ENCODE measurements around the gene MPG. TPM values are rescaled to one million over a fixed set of nuclear protein-coding genes. Genes with fewer than 3 reads are reported as not detected.

The MPG gene
- polyA plus RNA-seq, 2 of the 4 experiments (the other 2 are of a cell fraction): 25.5 to 54.3 TPM

- TF ChIP-seq KDM1A (IDR thresholded peaks at IDR 0.05; ENCODE audit: low read depth) (no peak), NFE2L2 (conservative IDR thresholded peaks at IDR 0.05; ENCODE audit: low read length) (no peak), RARB (CRISPR knock-in tag; IDR thresholded peaks at IDR 0.05) (no peak), KDM5A (IDR thresholded peaks at IDR 0.05) (no peak), BHLHE40 (IDR thresholded peaks at IDR 0.05; ENCODE audit: low read depth, low read length) (no peak), PHF8 (IDR thresholded peaks at IDR 0.05; ENCODE audit: borderline replicate concordance, low read depth) (no peak)
- ChIA-PET POLR2A (no interaction called here), CTCF (no interaction called here)
- Histone ChIP-seq H3K27ac (no peak overlapping the region), H3K9me3 (no peaks in the 10 kb centered on the region), H3K4me2 (no peak overlapping the region), H3K4me1 (peaks cover 10% of the 10 kb centered on the region), H3K4me3 (no peak overlapping the region)
- no peak for DNase-seq (ENCODE audit: low read depth in 1 of 2, low spot score in 1 of 2)
- 96% methylated on average over 5 of the region's 5 CpGs for WGBS (ENCODE audit: missing lambda C conversion rate)
- ATAC-seq: no peak
- no peak for FAIRE-seq
Observed at GRCh38 chr16:100989-101388, 23.0 kb downstream of the MPG start.

- CTCF ChIA-PET: interaction anchor here (1.6 to 11.0 kb wide), 3 partner anchors 11 to 80 kb away, joined by 4 to 104 read pairs (median 85); partner anchors contain the start of gene HBQ1
- H3K4me1 ChIP-seq: peaks cover 10% of the 10 kb centered on the region
- H3K4me3 ChIP-seq: no peak overlapping the region
- POLR2A ChIA-PET: no interaction called here
- TF ChIP-seq E2F6 (IDR thresholded peaks at IDR 0.05; ENCODE audit: borderline replicate concordance, low read depth) (no peak), KDM5A (IDR thresholded peaks at IDR 0.05) (no peak), PHF8 (IDR thresholded peaks at IDR 0.05; ENCODE audit: borderline replicate concordance, low read depth) (no peak), EP300 (IDR thresholded peaks at IDR 0.05) (no peak), ZC3H11A (IDR thresholded peaks at IDR 0.05) (no peak), MAZ (IDR thresholded peaks at IDR 0.05; ENCODE audit: borderline replicate concordance, low read depth, low read length) (no peak), CEBPB (IDR thresholded peaks at IDR 0.05) (no peak), RNF2 (IDR thresholded peaks at IDR 0.05; ENCODE audit: borderline replicate concordance, low read depth) (no peak), PBX3 (IDR thresholded peaks at IDR 0.05) (no peak), RFX5 (IDR thresholded peaks at IDR 0.05) (no peak), HEYL (CRISPR knock-in tag; IDR thresholded peaks at IDR 0.05) (no peak), NR3C1 (IDR thresholded peaks at IDR 0.05) (no peak), EHMT2 (IDR thresholded peaks at IDR 0.05; ENCODE audit: low read depth) (no peak), HDAC2 (IDR thresholded peaks at IDR 0.05) (no peak), HOXA7 (CRISPR knock-in tag; IDR thresholded peaks at IDR 0.05) (no peak), ZSCAN20 (CRISPR knock-in tag; IDR thresholded peaks at IDR 0.05) (no peak), HOXB13 (CRISPR knock-in tag; IDR thresholded peaks at IDR 0.05; ENCODE audit: low read depth) (no peak), MAX (IDR thresholded peaks at IDR 0.05) (no peak), CHD4 (IDR thresholded peaks at IDR 0.05; ENCODE audit: borderline replicate concordance) (no peak)
- FAIRE-seq (no peak), DNase-seq (ENCODE audit: low read depth in 1 of 2, low spot score in 1 of 2) (no peak), ATAC-seq (no peak)
- H3K27ac ChIP-seq: no peak overlapping the region
- no peak overlapping the region for H3K4me2 ChIP-seq
- 94% methylated on average over 5 of the region's 6 CpGs for WGBS (ENCODE audit: missing lambda C conversion rate)
- no peaks in the 10 kb centered on the region for H3K9me3 ChIP-seq
Observed at GRCh38 chr16:101586-101985, 23.6 kb downstream of the MPG start.

- DNase-seq (ENCODE audit: low read depth in 1 of 2, low spot score in 1 of 2) (no peak), ATAC-seq (no peak), FAIRE-seq (no peak)
- Histone ChIP-seq H3K4me1 (peaks cover 7% of the 10 kb centered on the region), H3K9me3 (no peaks in the 10 kb centered on the region), H3K27ac (no peak overlapping the region), H3K4me2 (no peak overlapping the region), H3K4me3 (no peak overlapping the region)
- 95% methylated on average over 14 of the region's 19 CpGs for WGBS (ENCODE audit: missing lambda C conversion rate)
- ChIA-PET POLR2A (interaction anchor here (1.0 kb wide), 1 partner anchor 251 kb away, joined by 3 read pairs; no protein-coding TSS in a partner anchor), CTCF (interaction anchor here (1.4 to 11.0 kb wide), 4 partner anchors 11 to 260 kb away, joined by 4 to 104 read pairs (median 44); partner anchors contain the start of gene HBQ1)
- TF ChIP-seq ZSCAN20 (CRISPR knock-in tag; IDR thresholded peaks at IDR 0.05) (no peak), MAX (IDR thresholded peaks at IDR 0.05) (no peak), HMGXB4 (CRISPR knock-in tag; IDR thresholded peaks at IDR 0.05; ENCODE audit: borderline replicate concordance) (no peak), REST (IDR thresholded peaks at IDR 0.05) (no peak), RCOR1 (IDR thresholded peaks at IDR 0.05; ENCODE audit: low read depth, low read length) (no peak), HOXB13 (CRISPR knock-in tag; IDR thresholded peaks at IDR 0.05; ENCODE audit: low read depth) (no peak), NR3C1 (IDR thresholded peaks at IDR 0.05) (no peak)
Observed at GRCh38 chr16:102060-102855, 24.2 kb downstream of the MPG start.
